ENCODE data around the gene CHD9.
"Not testable (repeated sequence)": the region's sequence is repeated elsewhere in the genome, so short reads cannot be mapped to it uniquely, and the experiment has no call there.

CHD9 gene

DNA sequence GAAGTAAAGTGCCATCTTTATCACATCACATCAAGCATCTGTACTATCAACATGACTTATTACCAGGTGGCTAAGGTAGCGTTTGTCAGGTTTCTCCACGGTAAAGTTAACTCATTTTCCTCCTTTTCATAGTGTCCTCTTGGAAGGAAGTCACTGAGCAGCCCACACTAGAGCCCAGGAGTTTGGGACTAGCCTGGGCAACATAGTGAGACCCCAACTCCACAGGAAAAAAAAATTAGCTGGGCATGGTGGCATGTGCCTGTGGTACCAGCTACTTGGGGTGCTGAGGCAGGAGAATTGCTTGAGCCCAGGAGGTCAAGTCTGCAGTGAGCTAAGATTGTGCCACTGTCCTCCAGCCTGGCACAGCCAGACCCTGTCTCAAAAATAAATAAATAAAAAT is 12.9 kb downstream of the CHD9 start:
- in situ Hi-C loops (cut with HindIII; ENCODE audit: low pct_ligation_motif_present, low pct_unique_long_range_greater_than_20kb, low sequenced_read_pairs), result no loop called here

DNA sequence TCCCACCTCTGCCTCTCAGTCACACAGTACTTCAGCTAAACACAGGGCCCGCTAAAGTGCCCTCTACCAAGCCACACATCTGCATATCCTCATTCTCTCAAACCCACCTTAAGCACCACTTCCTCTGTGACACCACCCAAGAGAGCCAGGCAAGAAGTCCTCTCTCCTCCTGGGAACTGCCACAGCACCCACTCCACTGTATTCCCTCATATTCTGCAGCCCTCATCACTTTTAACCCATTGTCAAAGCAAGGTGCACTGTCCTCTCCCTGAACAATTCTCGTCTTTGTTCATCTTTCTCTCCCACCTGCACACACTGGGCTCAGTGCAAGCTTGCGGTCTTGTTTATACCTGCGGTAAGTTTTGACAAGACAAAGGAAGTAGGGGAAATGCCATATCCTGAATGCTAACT is 13.6 kb downstream of the CHD9 start:
- no peak for DNase-seq
- in situ Hi-C loops (cut with HindIII; ENCODE audit: low pct_ligation_motif_present, low pct_unique_long_range_greater_than_20kb, low sequenced_read_pairs), result no loop called here

More for the DNA sequence above, 12.9 kb downstream of the CHD9 start:
- no peak for DNase-seq

DNA sequence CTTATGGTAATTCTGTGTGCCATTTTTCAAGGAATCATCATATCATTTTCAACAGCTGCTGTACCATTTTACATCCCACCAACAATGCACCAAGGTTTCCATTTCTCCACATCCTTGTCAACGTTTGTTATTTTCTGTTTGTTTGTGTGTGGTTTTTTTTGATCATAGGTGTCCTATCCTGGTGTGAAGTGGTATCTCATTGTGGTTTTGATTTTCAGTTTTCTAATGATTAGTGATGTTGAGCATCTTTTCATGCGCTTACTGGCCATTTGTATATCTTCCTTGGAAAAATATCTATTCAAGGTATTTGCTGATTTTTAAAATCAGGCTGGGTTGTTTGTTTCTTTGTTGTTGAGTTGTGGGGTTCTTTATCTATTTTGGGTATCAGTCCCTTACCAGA is 15.0 kb downstream of the CHD9 start:
- in situ Hi-C loops (cut with HindIII; ENCODE audit: low pct_ligation_motif_present, low pct_unique_long_range_greater_than_20kb, low sequenced_read_pairs), result no loop called here
- DNase-seq, result no peak

DNA sequence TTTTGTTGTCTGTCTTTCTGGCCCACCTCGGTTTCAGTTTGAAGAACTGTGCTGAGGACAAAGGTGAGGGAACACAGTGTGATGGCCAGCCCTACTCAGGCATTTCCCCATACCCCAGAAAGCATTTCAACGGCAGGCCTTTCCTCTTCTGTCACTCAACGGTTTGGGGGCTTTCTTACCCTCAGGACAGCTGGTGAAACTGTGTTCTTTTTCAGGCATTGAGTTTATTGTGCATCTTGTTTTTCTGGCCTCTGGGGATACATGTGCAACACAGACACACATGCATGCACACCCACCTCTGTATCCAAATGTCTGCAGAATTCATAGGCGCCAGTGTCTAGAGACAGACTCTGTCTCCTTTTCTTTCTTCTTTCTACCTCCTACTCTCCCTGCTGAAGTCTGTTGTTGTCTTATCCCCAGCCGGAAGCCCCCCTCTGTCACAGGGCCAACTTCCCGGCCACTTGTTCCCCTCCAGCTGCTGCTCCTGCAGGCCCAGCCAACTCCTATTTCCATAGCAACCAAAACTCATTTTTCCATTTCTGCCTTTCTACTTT is 17.0 kb downstream of the CHD9 start:
- in situ Hi-C loops (cut with HindIII; ENCODE audit: low pct_ligation_motif_present, low pct_unique_long_range_greater_than_20kb, low sequenced_read_pairs), result no loop called here
- DNase-seq, result no peak

DNA sequence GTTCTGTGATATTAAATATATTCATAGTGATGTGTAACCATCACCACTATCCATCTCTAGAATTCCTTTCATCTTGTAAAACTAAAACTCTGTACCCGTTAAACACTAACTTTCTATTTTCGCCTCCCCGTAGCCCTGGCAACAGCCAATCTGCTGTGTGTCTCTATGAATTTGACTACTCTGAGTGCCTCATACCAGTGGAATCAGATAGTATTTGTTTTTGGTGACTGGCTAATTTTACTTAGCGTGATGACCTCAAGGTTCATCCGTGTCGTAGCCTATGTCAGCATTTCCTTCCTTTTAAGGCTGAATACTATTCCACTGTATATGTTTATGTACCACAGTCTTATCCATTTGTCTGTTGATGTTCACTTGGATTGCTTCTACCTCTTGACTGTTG is 18.2 kb downstream of the CHD9 start:
- DNase-seq, result no peak
- in situ Hi-C loops (cut with HindIII; ENCODE audit: low pct_ligation_motif_present, low pct_unique_long_range_greater_than_20kb, low sequenced_read_pairs), result no loop called here

DNA sequence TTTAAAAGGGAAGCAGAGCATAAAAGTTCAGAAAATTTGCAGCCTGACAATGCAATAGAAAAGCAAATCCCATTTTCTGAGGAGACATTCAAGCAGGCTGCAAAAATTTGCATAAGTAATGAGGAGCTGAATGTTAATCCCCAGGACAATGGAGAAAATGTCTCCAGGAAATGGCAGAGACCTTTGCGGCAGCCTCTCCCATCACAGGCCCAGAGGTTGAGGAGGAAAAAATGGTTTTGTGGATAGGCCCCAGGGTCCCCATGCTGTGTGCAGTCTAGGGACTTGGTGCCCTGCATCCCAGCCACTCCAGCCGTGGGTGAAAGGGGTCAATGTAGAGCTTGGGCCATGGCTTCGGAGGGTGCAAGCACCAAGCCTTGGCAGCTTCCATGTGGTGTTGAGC is 19.5 kb downstream of the CHD9 start:
- DNase-seq; in situ Hi-C loops (cut with HindIII; ENCODE audit: low pct_ligation_motif_present, low pct_unique_long_range_greater_than_20kb, low sequenced_read_pairs): not testable (repeated sequence)

DNA sequence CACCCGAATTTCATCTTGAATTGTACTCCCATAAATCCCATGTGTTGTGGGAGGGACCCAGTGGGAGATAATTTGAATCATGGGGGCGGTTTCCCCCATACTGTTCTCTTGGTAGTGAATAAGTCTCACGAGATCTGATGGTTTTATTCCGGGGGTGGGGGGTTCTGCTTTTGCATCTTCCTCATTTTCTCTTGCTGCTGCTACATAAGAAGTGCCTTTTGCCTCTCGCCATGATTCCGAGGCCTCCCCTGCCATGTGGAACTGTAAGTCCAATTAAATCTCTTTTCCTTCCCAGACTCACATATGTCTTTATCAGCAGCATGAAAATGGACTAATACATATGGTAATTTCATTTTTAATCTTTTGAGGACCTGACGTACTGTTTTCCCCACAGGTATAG is 20.7 kb downstream of the CHD9 start:
- in situ Hi-C loops (cut with HindIII; ENCODE audit: low pct_ligation_motif_present, low pct_unique_long_range_greater_than_20kb, low sequenced_read_pairs); DNase-seq: not testable (repeated sequence)

DNA sequence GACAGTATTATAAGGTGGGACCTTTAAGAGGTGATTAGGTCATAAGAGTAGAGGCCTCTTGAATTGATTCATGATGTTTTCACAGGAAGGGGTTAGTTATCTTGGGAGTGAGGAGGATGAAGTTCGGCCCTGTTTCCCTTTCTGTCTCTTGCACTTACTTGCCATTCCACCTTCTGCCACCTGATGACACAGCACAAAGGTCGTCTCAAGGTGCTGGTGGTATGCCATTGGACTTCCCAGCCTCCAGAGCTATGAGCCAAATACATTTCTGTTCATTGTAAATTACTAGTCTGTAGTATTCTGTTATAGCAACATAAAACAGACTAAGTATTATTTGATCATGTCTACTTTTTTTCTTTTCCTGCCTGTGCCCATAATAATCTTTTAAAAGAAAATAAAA is 23.5 kb downstream of the CHD9 start:
- no peak for DNase-seq
- in situ Hi-C loops (cut with HindIII; ENCODE audit: low pct_ligation_motif_present, low pct_unique_long_range_greater_than_20kb, low sequenced_read_pairs), result no loop called here

DNA sequence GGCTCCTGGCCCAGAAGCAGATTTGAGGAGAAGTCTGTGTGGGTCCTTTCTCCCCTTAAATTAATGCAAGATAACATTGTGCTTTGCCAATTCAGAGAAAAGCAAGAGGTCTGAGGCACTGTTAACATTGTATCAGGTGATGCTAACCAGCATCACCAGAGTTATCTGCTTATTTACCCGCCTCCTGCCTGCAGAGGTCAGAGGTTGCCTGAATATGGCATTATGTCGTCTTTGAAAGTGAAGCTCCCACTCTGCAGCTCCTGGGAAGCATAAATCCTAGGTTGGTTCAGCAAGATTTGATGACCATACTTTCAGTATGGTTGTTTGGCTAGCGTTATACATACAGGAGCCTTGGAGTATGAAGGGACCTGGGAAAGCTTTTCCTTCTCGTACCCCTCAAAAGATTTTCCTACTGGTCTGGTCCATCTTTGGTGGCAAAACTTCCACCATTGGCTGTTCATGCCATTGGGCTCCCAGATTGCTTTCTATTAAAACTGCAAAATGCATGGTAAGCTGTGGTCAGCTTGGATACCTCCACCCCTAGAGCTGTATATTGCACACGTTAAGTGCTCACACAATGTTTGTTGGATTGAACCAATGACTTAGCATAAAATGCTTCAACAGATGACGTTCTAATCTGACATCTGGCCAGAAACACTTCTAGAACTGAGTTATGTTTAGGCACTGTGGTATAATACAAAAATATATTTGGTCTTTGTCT is 24.1 kb downstream of the CHD9 start:
- in situ Hi-C loops (cut with HindIII; ENCODE audit: low pct_ligation_motif_present, low pct_unique_long_range_greater_than_20kb, low sequenced_read_pairs), result no loop called here
- DNase-seq, result no peak

DNA sequence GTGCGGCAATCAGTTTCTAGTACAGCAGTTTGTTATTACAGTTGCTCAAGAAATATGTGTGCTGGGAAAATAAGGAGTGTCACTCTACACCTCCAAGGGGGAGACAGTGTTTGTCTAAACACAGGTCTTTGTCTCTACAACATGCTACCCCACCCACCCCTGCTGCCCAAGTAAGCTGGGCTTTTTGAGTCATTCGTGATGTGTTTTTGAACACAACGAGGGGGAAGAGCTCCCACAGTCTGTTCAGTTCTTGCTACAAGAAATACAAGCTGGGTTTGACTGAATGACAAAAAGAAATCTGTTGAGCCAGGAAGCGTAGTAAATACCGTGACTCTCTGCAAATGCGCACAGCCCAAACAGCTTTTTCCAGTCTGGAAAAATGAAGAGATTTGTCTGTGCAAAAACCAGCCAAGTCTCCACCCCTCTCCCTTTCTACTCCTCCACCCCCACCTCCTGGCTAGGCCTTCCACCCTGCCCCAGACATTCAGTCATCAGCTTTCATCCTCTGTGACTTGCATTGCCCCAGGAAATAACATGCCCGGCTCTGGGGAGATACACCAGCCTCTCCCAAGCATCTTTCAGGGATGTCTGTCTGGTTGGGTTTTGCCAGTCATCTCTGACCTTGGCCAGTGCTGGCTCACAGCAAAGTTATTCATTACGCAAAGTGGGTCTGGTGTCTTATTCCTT is 25.7 kb downstream of the CHD9 start:
- no peak for DNase-seq
- in situ Hi-C loops (cut with HindIII; ENCODE audit: low pct_ligation_motif_present, low pct_unique_long_range_greater_than_20kb, low sequenced_read_pairs), result no loop called here

DNA sequence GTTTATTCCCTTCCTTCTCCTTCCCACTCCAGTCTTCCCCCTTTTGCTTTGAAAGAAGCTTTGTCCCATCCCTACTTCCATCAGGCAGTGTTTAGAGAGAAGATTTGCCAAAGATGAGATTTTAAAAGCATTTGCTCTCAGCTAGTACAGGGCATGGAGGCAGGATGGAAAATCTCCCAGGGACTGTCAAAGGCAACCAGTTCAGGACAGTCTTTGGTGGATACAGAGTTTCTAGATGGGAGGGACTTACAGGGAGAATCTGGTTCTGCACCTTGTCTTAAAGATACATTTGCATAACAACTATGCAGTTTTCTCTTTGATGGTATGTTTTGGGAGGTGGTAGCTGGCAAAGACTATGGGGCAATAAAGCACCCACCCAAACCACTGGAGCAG is 26.2 kb downstream of the CHD9 start:
- DNase-seq, result no peak
- in situ Hi-C loops (cut with HindIII; ENCODE audit: low pct_ligation_motif_present, low pct_unique_long_range_greater_than_20kb, low sequenced_read_pairs), result no loop called here

DNA sequence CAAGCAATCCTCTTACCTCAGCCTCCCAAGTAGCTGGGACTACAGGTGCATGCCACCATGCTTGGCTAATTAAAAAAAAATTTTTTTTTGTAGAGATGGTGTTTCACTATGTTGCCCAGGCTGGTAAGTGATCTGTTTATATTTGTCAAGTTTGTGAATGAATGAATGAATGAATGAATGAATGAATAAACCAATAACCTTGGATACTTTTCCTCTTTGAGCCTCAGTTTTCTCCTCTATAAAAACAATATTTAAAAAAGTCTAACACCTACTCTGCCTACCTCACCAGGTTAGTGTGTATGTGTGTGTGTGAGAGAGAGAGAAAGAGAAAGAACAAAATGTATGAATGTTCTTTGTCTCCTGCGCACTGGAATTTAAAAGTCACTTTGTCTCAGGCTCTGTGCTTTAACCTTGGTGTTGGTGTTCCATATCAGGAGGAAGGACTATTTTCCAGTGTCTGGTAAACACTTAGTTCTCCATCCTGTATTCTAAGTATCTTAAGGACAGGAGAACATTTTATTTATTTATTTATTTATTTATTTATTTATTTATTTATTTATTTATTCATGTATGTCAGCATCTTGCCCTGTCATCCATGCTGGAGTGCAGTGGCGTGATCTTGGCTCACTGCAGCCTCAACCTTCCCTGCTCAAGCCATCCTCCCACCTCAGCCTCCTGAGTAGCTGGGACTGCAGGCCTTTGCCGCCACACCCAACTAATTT is 27.1 kb downstream of the CHD9 start:
- in situ Hi-C loops (cut with HindIII; ENCODE audit: low pct_ligation_motif_present, low pct_unique_long_range_greater_than_20kb, low sequenced_read_pairs), result no loop called here
- DNase-seq, result no peak

DNA sequence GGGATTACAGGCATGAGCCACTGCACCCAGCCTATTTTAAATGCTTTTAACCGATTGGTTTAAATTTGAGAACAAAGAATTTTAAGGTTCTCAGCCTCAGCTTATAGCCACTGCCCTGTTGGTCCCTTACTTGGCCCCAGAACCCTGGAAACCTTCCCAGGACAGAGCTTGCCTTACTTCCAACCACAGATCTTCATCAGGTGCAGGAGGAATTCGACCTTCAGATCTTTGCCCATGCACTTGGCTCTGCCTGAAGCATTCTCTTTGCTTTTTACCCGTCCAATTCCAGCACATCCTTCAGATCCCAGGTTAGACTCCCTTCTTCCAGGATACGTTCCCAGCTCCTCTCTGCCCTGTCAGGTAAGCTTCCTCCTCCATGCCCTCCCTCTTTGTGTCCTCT is 27.7 kb downstream of the CHD9 start:
- in situ Hi-C loops (cut with HindIII; ENCODE audit: low pct_ligation_motif_present, low pct_unique_long_range_greater_than_20kb, low sequenced_read_pairs), result no loop called here
- no peak for DNase-seq

DNA sequence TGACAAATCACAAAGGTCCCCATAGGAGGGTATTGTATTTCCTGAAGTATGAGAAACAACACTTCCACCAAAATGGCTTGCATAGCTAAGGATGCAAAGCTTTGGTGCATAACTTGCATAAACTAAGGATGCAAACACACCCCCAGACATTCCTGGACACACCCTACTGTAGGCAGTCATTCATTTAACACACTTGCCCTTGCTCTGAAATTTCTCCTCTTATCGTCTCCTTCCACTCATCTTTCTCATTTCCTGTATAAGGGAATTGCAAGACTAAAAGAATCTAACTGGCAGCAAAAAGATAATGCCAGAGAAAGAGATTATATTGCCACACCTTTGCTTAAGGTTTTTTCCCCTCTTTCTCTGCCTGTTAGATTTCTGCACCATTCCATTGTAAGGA is 28.3 kb downstream of the CHD9 start:
- in situ Hi-C loops (cut with HindIII; ENCODE audit: low pct_ligation_motif_present, low pct_unique_long_range_greater_than_20kb, low sequenced_read_pairs), result no loop called here
- DNase-seq, result no peak

DNA sequence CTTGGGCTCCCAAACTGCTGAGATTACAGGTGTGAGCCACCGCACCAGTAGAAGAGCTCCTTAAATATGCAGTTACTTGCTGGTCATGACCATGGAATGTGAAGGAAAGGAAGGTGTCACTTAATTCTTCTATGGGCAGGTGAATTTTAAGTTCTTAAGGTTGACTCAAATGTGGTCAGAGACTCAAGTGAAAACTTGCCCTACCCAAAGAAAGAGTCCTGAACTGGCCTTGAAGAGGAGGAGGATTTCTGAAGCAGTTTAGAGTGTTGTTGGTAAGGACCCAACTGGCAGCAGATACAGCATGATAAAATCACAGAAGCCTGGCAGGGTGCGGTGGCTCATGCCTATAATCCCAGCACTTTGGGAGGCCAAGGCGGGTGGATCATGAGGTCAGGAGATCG is 29.4 kb downstream of the CHD9 start:
- no peak for DNase-seq
- in situ Hi-C loops (cut with HindIII; ENCODE audit: low pct_ligation_motif_present, low pct_unique_long_range_greater_than_20kb, low sequenced_read_pairs), result no loop called here

DNA sequence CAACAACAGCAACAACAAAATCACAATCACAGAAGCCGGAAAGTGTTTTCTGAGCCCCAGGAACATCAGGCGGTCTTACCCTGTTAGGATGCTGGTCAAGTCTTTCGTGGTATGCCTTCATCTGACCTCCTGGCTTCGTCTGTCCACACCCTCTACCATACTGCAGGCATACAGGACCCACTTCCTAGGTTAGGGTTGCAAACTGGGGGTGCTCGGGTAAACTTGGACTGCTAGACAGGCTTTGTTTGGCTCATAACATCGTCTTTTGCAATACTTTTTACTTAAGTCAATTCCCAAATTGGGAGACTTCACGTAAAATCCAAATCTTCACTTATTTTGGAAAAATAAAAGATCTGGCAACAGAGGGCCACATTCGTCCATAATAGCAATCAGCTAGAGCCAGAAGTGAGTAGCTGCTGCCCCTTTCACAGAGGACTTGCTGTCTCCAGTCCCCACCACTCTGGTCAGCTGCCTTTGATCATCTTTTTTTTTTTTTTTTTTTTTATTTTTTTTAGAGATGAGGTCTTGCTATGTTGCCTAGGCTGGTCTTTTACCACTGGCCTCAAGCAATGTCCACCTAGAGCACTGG is 30.0 kb downstream of the CHD9 start:
- DNase-seq, result no peak
- in situ Hi-C loops (cut with HindIII; ENCODE audit: low pct_ligation_motif_present, low pct_unique_long_range_greater_than_20kb, low sequenced_read_pairs), result no loop called here

DNA sequence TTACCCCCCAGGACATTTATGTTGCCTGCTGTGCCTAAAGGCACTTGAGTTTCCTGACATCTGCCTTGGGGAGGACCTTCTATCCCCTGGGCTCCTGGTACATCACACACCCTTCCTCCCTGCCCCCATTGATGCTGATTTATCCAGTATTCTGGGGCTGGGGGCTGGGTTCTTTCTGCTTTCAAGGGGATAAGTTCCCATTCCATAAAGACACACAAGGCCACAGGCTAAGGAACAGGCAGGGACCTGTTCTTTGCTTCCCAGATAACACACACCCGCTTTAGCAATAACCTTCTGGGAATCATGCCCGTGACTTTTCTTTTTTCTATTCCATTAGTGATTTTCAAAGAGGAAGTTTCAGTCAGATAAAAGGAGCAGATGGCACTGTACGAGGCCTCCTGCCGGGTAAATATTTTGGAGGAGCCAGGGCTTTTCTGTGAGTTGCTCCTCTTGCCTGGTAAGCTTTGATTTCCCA is 30.6 kb downstream of the CHD9 start:
- DNase-seq, result no peak
- in situ Hi-C loops (cut with HindIII; ENCODE audit: low pct_ligation_motif_present, low pct_unique_long_range_greater_than_20kb, low sequenced_read_pairs), result no loop called here

DNA sequence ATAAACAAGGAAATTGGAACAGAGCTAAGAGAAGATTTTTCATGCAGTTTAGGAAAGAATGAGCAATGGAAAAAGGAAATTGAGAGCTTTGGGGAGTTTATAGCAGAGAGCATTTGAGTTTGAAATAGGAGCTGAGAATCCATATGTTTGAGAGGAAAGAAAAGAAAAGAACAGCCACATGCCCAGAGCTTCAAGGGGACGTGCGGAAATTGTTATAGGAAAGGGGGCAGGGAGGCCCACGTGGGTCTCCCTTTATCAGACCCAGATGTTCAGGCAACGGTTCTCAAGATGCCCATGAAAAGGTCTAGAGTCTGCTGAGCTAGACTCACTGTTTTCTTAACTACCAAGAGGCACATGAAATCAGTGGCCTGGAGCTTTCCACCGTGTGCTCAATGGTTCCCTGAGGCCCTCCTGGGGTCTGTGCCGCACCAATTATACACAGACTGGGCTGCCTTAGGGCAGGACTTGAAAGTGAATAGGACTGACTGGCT is 31.2 kb downstream of the CHD9 start:
- DNase-seq, result no peak
- in situ Hi-C loops (cut with HindIII; ENCODE audit: low pct_ligation_motif_present, low pct_unique_long_range_greater_than_20kb, low sequenced_read_pairs), result no loop called here

DNA sequence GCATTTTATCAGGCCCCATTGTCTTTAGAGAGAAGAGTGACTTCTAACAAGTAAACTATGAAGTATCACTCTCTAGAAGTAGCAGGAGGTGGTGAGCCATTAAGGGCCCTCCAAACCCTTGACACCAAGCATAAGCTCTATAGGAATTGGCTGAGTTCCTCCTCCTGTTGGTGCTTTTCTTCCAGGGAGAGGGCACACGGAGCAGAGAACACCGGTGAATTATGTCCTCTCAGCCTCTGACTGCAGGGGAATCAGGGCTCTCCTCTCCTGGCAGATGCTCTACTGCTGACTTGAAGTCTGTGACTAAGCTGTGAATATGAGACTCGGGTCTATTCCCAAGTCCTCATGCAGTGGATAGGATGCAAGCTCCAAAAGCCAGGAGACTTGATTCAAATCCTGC is 32.3 kb downstream of the CHD9 start:
- DNase-seq, result no peak
- in situ Hi-C loops (cut with HindIII; ENCODE audit: low pct_ligation_motif_present, low pct_unique_long_range_greater_than_20kb, low sequenced_read_pairs), result no loop called here

Data from ACHN (cell line).